Activated naive CD4-positive, alpha-beta T cell treated with Interleukin-2 at 50 U/mL for 16 hours (primary cell): ENCODE data around the gene NR0B2.
"Not testable (repeated sequence)": the region's sequence is repeated elsewhere in the genome, so short reads cannot be mapped to it uniquely, and the experiment has no call there.

Experiments used
- DNase-seq: peaks from one replicate; pipeline ENCODE4 v3.0.0-alpha.2; 2020

The NR0B2 gene

GRCh38 chr1:26888231-26888630 lies 25.5 kb downstream of the NR0B2 start:
- no peak for DNase-seq

- no peak for DNase-seq
Measured at GRCh38 chr1:26887125-26887524, 26.6 kb downstream of the NR0B2 start.

DNA sequence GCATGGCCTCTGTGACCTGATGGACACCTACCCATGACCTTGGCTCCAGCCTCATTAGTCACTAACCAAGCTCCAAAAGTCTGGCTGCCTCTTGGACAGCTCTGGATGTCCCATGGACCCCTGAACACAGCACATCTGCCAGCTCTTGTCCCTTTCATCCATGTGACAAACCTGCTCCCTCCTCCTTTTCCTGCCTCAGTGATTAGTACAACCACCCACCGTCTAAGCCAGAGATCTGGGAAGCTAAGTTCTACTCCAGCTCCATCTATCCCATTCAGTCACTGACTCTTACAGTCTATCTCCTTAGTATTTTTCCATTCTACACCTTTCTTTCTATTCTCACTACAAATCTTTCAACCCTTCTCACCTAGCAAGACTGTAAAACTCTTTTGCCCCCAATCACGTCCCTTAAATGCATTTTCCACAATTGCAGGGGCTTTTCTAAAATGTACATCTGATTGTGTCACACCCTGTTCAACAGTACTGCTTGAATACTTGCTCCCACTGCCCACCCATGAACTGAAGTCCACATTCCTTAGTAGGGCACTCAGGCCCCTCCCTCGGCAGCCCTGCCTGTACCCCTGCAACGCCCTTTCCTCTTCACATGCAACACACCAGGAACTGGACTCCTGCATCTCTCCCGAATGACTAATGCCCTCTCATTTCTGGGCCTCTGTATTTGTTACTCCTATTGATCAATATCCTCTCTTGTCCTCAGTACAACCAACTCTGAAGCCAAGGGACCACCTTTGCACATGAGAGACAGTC lies 30.9 kb downstream of the NR0B2 start:
- DNase-seq: no peak

GRCh38 chr1:26881611-26882010 lies 32.2 kb downstream of the NR0B2 start:
- not testable (repeated sequence) for DNase-seq

DNA sequence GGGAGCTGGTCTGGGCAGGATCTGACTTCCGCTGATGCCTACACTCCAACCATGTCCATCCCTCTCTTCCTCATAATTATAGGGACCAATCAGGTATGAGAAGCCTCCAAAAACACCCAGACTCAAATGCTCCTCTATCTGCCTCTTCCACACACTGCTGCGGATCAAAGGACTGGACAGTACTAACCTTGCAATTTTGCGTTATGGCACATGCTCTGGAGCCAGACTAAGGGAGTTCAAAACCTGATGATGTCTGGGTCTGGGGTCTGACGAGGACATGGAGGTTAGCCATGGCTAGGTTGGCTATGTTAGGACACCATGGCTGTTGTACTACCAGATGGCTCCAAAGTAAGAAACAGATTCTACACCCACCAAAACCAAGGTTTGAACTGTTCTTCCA lies 34.0 kb downstream of the NR0B2 start:
- DNase-seq: no peak

GRCh38 chr1:26877326-26877725 lies 36.4 kb downstream of the NR0B2 start:
- no peak for DNase-seq

- DNase-seq: no peak
Measured at GRCh38 chr1:26874896-26875295, 38.9 kb downstream of the NR0B2 start.

DNA sequence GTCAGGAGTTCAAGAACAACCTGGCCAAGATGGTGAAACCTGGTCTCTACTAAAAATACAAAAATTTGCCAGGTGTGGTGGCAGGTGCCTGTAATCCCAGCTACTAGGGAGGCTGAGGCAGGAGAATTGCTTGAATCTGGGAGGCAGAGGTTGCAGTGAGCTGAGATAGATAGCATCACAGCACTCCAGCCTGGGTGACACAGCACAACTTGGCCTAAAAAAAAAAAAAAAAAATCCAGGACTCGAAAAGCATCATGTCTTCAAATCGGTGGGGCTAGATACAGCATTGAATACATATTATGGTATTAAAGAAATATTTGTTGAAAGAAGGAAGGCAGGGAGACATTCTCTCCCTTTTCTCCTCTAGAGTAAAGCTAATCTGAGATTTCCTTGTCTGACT lies 40.7 kb downstream of the NR0B2 start:
- DNase-seq: not testable (repeated sequence)

DNA sequence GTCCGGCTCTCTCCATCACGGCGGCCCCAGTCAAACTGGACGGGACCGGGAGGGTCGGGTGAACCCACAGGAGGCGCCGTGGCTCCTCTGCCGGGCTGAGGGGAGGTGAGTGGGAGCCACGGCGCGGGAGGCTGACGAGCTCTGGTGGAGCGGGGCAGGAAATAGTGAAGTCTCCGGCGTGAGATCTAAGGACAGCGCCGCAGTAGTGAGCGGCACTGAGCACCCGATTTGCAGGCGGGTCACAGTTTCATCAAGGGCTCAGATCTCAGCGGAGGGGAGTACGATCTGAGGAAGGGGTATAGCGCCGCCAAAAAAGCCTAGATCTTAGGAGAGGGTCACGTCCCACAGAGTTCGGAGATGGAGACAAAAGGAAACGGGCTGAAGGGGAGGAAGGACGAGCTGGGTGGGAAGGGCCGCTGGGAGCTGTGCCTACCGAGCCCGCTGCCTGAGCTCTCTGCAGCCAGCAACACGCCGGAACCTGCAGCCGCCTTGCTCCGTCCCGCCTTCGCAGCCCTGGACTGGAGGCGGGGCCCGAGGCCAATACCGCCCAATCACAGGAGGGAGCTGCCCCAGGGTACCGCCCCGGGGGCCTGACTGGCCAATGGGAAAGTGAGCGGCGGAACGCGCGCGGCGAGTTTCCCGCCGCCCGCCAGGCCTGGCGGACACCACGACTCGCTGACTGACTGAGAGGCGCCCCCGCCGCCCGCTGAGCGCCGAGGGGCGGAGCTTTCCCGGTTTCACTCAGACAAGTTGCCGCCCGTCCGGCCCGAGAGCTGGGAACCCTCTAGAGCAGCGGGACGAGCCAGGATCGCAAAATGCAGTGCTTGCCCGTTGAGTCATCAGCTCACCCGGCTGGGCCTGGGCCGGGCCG lies 48.9 kb downstream of the NR0B2 start:
- DNase-seq: peak; percentile 95

GRCh38 chr1:26863685-26864077 lies 50.1 kb downstream of the NR0B2 start:
- DNase-seq: no peak

- DNase-seq: peak; percentile 55
Measured at GRCh38 chr1:26862781-26863684, 50.7 kb downstream of the NR0B2 start, which contains the start of gene SFN. SFN (plus strand) TSS chr1:26863149; CDS start chr1:26863213, 64 bp downstream.

DNA sequence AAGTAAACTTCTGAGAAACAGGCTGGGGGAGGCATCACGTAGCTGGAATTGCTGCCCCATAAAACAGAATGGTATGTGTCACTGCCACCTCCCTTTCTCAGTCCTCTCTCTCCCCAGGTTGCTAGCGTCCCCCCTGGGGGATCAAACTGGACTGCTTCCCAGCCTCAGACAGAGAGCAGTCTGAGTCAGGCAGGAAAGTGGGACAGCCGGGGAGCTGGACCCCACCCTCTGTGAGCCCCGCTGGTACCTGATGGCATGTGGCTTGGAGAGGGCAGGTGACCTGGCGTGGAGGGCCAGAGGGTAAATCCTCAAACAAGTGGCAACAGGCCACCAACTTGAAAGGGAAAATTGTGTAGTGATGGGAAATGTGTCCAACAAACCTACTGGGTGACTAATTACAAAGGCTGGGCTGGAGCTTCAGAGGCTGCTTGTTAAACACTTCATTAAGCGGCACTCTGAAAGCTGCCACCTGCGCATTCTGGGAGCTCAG lies 51.8 kb downstream of the NR0B2 start:
- DNase-seq: no peak
